ENCODE measurements around the gene MAPKAPK5. TPM values are rescaled to one million over a fixed set of nuclear protein-coding genes. Genes with fewer than 3 reads are reported as not detected.

The MAPKAPK5 gene
- total and polyA plus RNA-seq, 9 of the 15 experiments (the other 6 are each of a cell fraction or from before 2014, with no cell fraction given): 11.6 to 72.1 (median 60.4) TPM

DNA sequence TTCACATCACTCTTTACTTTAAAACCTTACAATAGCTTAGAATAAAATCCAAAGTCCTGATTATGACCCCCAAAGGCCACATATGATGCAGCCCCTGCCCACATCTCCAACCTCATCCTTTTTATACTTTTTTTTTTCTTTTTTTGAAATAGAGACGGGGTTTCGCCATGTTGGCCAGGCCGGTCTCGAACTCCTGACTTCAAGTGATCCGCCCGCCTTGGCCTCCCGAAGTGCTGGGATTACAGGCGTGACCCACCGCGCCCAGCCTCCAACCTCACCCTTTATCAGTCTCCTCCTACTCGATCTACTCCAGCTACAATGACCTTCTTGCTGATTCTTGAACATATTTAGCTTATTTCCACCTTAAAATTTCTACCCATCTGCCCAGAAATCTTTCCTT is 1.2 kb upstream of the MAPKAPK5 start (continued):
- TF ChIP-seq, protein P1, sequence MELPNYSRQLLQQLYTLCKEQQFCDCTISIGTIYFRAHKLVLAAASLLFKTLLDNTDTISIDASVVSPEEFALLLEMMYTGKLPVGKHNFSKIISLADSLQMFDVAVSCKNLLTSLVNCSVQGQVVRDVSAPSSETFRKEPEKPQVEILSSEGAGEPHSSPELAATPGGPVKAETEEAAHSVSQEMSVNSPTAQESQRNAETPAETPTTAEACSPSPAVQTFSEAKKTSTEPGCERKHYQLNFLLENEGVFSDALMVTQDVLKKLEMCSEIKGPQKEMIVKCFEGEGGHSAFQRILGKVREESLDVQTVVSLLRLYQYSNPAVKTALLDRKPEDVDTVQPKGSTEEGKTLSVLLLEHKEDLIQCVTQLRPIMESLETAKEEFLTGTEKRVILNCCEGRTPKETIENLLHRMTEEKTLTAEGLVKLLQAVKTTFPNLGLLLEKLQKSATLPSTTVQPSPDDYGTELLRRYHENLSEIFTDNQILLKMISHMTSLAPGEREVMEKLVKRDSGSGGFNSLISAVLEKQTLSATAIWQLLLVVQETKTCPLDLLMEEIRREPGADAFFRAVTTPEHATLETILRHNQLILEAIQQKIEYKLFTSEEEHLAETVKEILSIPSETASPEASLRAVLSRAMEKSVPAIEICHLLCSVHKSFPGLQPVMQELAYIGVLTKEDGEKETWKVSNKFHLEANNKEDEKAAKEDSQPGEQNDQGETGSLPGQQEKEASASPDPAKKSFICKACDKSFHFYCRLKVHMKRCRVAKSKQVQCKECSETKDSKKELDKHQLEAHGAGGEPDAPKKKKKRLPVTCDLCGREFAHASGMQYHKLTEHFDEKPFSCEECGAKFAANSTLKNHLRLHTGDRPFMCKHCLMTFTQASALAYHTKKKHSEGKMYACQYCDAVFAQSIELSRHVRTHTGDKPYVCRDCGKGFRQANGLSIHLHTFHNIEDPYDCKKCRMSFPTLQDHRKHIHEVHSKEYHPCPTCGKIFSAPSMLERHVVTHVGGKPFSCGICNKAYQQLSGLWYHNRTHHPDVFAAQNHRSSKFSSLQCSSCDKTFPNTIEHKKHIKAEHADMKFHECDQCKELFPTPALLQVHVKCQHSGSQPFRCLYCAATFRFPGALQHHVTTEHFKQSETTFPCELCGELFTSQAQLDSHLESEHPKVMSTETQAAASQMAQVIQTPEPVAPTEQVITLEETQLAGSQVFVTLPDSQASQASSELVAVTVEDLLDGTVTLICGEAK (IDR thresholded peaks at IDR 0.05): peak; percentile 35; the same call in 1 of the 2 replicates
- TF ChIP-seq, protein P1 (CRISPR knock-in tag; IDR thresholded peaks at IDR 0.05): no peak
- TF ChIP-seq, protein P2, sequence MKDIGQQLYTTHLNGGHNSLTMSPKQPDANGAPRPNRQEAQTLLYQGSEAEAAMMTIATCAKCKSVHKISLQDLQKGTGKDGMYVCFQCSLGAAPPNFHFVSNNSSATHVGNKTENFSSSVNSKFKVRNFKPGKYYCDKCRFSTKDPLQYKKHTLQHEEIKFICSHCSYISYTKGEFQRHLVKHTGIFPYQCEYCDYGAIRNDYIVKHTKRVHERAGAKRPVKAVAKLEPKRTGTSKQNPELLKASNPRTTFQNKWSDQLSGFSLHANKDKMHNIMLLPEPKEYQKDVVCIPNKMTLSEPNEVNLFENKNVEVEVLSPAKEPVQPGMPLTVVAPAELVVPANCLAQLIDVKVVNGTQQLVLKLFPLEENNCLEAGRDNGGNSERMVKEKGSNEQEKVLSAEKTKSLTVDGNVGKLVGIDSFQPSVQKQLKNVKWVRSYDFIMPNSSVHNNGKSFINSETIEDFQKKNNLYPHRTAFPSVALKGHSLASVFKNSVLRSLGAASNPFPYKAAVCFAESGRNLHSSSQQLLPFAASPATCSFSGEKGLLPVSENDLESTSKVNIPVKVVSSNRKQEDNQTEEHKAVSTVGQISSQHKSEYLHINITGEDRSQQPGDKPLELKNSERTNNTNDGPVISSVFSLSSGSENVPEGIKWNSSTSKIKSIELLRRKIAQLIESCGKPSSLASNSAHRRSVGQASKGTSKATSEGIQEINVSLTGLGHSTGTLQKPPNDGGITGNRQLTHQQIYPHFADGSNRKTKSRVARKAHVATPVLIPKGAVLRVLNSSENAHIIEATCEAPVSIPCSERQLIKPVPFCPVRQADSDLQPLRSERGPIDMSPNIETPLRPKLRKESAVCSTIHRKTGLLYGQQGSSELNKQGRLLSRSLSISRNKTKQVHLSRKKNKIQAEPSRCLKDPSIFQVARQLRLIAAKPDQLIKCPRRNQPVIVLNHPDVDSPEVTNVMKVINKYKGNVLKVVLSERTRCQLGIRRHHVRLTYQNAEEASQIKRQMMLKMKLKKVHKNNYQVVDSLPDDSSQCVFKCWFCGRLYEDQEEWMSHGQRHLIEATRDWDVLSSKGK (CRISPR knock-in tag; IDR thresholded peaks at IDR 0.05): no peak
- TF ChIP-seq, protein P3, sequence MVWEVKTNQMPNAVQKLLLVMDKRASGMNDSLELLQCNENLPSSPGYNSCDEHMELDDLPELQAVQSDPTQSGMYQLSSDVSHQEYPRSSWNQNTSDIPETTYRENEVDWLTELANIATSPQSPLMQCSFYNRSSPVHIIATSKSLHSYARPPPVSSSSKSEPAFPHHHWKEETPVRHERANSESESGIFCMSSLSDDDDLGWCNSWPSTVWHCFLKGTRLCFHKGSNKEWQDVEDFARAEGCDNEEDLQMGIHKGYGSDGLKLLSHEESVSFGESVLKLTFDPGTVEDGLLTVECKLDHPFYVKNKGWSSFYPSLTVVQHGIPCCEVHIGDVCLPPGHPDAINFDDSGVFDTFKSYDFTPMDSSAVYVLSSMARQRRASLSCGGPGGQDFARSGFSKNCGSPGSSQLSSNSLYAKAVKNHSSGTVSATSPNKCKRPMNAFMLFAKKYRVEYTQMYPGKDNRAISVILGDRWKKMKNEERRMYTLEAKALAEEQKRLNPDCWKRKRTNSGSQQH (CRISPR knock-in tag; IDR thresholded peaks at IDR 0.05): no peak
- TF ChIP-seq ZNF175 (CRISPR knock-in tag; IDR thresholded peaks at IDR 0.05; ENCODE audit: low read depth) (no peak), ZNF445 (CRISPR knock-in tag; IDR thresholded peaks at IDR 0.05; ENCODE audit: low read depth) (no peak), LCOR (CRISPR knock-in tag; IDR thresholded peaks at IDR 0.05) (no peak), EP400 (IDR thresholded peaks at IDR 0.05) (no peak)
- TF ChIP-seq, protein P4, sequence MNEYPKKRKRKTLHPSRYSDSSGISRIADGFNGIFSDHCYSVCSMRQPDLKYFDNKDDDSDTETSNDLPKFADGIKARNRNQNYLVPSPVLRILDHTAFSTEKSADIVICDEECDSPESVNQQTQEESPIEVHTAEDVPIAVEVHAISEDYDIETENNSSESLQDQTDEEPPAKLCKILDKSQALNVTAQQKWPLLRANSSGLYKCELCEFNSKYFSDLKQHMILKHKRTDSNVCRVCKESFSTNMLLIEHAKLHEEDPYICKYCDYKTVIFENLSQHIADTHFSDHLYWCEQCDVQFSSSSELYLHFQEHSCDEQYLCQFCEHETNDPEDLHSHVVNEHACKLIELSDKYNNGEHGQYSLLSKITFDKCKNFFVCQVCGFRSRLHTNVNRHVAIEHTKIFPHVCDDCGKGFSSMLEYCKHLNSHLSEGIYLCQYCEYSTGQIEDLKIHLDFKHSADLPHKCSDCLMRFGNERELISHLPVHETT (CRISPR knock-in tag; conservative IDR thresholded peaks at IDR 0.05 in 1 of 2, IDR thresholded peaks at IDR 0.05 in 1 of 2): no peak
- TF ChIP-seq, protein P5, sequence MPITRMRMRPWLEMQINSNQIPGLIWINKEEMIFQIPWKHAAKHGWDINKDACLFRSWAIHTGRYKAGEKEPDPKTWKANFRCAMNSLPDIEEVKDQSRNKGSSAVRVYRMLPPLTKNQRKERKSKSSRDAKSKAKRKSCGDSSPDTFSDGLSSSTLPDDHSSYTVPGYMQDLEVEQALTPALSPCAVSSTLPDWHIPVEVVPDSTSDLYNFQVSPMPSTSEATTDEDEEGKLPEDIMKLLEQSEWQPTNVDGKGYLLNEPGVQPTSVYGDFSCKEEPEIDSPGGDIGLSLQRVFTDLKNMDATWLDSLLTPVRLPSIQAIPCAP (CRISPR knock-in tag; IDR thresholded peaks at IDR 0.05; ENCODE audit: borderline replicate concordance): no peak
